HepG2 (cell line): ENCODE measurements around the gene PROC. TPM values are rescaled to one million over a fixed set of nuclear protein-coding genes. Genes with fewer than 3 reads are reported as not detected.

ENCODE experiments used
- AGO2 ChIP-seq: fragments of 200-400 bp; formaldehyde crosslinking; optimal IDR thresholded peaks from 2 replicates; pipeline ENCODE3; 2017; ENCODE audit warnings: mild to moderate bottlenecking, low read depth, low read length, moderate library complexity
- BORCS8-MEF2B ChIP-seq: sonication (generic); formaldehyde crosslinking; IDR thresholded peaks from 2 replicates; pipeline ENCODE4 v1.8.0; 2022; ENCODE audit warnings: mild to moderate bottlenecking, missing genetic modification reagents
- EEA1 ChIP-seq: sonication (generic); formaldehyde crosslinking; IDR thresholded peaks from 2 replicates; pipeline ENCODE4 v1.5.1; 2020; ENCODE audit warnings: mild to moderate bottlenecking, missing genetic modification reagents, borderline replicate concordance
- ELF1 ChIP-seq: sonication (generic); formaldehyde crosslinking; IDR thresholded peaks from 2 replicates; pipeline ENCODE4 v1.4.0; 2020; ENCODE audit warnings: missing genetic modification reagents
- HIVEP1 ChIP-seq: sonication (generic); formaldehyde crosslinking; IDR thresholded peaks from 2 replicates; pipeline ENCODE4 v1.4.0; 2020; ENCODE audit warnings: mild to moderate bottlenecking, missing genetic modification reagents
- KAT7 ChIP-seq: IDR thresholded peaks from 2 replicates; pipeline ENCODE4 v1.6.1; 2018; ENCODE audit warnings: borderline replicate concordance, missing compliant biosample characterization
- PAX8 ChIP-seq: sonication (generic); formaldehyde crosslinking; IDR thresholded peaks from 2 replicates; pipeline ENCODE4 v1.8.0; 2022; ENCODE audit warnings: mild to moderate bottlenecking, missing genetic modification reagents, borderline replicate concordance
- PHF8 ChIP-seq: sonication (generic); formaldehyde crosslinking; IDR thresholded peaks from 2 replicates; pipeline ENCODE4 v1.5.0; 2020; ENCODE audit warnings: missing genetic modification reagents
- POLR2A ChIP-seq, 2 experiments: IDR thresholded peaks; 2 replicates each; pipeline ENCODE4 v1.6.1; 2011; ENCODE audit warnings: low read depth in 2 of 2, low read length in 2 of 2, mild to moderate bottlenecking in 1 of 2, moderate library complexity in 1 of 2; ENCODE audit not compliant: insufficient read depth in 1 of 2
- POLR2AphosphoS5 ChIP-seq: IDR thresholded peaks from 2 replicates; pipeline ENCODE4 v1.6.1; 2012; ENCODE audit warnings: low read depth, low read length
- RBAK ChIP-seq: sonication (generic); formaldehyde crosslinking; IDR thresholded peaks from 2 replicates; pipeline ENCODE4 v1.5.1; 2020; ENCODE audit warnings: mild to moderate bottlenecking, missing genetic modification reagents
- REPIN1 ChIP-seq: sonication (generic); formaldehyde crosslinking; IDR thresholded peaks from 2 replicates; pipeline ENCODE4 v1.8.0; 2022; ENCODE audit warnings: missing genetic modification reagents, low read depth, mild to moderate bottlenecking, borderline replicate concordance
- SMYD3 ChIP-seq: sonication (generic); formaldehyde crosslinking; IDR thresholded peaks from 2 replicates; pipeline ENCODE4 v1.8.1; 2023; ENCODE audit warnings: mild to moderate bottlenecking, missing genetic modification reagents
- TFDP2 ChIP-seq: sonication (generic); formaldehyde crosslinking; IDR thresholded peaks from 2 replicates; pipeline ENCODE4 v1.4.0; 2020; ENCODE audit warnings: missing genetic modification reagents
- UBTF ChIP-seq: sonication (generic); formaldehyde crosslinking; IDR thresholded peaks from 2 replicates; pipeline ENCODE4 v1.4.0; 2020; ENCODE audit warnings: mild to moderate bottlenecking, missing genetic modification reagents
- ZBTB37 ChIP-seq: sonication (generic); formaldehyde crosslinking; IDR thresholded peaks from 2 replicates; pipeline ENCODE4 v1.4.0; 2020; ENCODE audit warnings: mild to moderate bottlenecking, missing genetic modification reagents
- ZIK1 ChIP-seq: sonication (generic); formaldehyde crosslinking; IDR thresholded peaks from 2 replicates; pipeline ENCODE4 v1.5.0; 2020; ENCODE audit warnings: mild to moderate bottlenecking, low read depth, missing genetic modification reagents, borderline replicate concordance
- ZNF605 ChIP-seq: sonication (generic); formaldehyde crosslinking; IDR thresholded peaks from 2 replicates; pipeline ENCODE4 v1.8.0; 2022; ENCODE audit warnings: mild to moderate bottlenecking, missing genetic modification reagents
- ZNF7 ChIP-seq: IDR thresholded peaks from 2 replicates; pipeline ENCODE4 v1.6.1; 2016; ENCODE audit warnings: missing biosample characterization, missing genetic modification reagents
- ZNF709 ChIP-seq: sonication (generic); formaldehyde crosslinking; IDR thresholded peaks from 2 replicates; pipeline ENCODE4 v1.5.0; 2020; ENCODE audit warnings: mild to moderate bottlenecking, missing genetic modification reagents
- polyA plus RNA-seq, 8 experiments: library from polyadenylated mRNA; depleted of rRNA in 3 of 8; stranded (reverse) in 7 of 8; unstranded in 1 of 8; fragments of >200 nt; fragmentation: Illumina TruSeq in 4 of 8; extraction: Trizol in 4 of 8; gene quantifications; 2 replicates each; pipeline versions ENCODE4 v1.2.1 to v1.2.3, GENCODE V29; 2011 to 2016; ENCODE audit warnings: low read depth in 4 of 8, missing spikeins in 1 of 8, mixed read lengths in 1 of 8; ENCODE audit not compliant: insufficient read depth in 1 of 8
- total RNA-seq, 5 experiments: library from RNA; depleted of rRNA; stranded (reverse); fragments of >200 nt; fragmentation: Illumina TruSeq; extraction: Trizol; gene quantifications; 2 replicates each; pipeline ENCODE4 v1.2.3, GENCODE V29; 2016; ENCODE audit warnings: low read depth in 1 of 5
- TF ChIP-seq, protein P1 (sequence below): sonication (generic); formaldehyde crosslinking; conservative IDR thresholded peaks from 2 replicates; pipeline ENCODE4 v1.8.1; 2023; ENCODE audit warnings: missing genetic modification reagents
- TF ChIP-seq, protein P2 (sequence below): sonication (generic); formaldehyde crosslinking; IDR thresholded peaks from 2 replicates; pipeline ENCODE4 v1.5.1; 2020; ENCODE audit warnings: mild to moderate bottlenecking, missing genetic modification reagents, borderline replicate concordance

PROC gene
- total and polyA plus RNA-seq, 2 of the 13 experiments (the other 11 are each of a cell fraction or from before 2014, with no cell fraction given), result 134 to 185 TPM

DNA sequence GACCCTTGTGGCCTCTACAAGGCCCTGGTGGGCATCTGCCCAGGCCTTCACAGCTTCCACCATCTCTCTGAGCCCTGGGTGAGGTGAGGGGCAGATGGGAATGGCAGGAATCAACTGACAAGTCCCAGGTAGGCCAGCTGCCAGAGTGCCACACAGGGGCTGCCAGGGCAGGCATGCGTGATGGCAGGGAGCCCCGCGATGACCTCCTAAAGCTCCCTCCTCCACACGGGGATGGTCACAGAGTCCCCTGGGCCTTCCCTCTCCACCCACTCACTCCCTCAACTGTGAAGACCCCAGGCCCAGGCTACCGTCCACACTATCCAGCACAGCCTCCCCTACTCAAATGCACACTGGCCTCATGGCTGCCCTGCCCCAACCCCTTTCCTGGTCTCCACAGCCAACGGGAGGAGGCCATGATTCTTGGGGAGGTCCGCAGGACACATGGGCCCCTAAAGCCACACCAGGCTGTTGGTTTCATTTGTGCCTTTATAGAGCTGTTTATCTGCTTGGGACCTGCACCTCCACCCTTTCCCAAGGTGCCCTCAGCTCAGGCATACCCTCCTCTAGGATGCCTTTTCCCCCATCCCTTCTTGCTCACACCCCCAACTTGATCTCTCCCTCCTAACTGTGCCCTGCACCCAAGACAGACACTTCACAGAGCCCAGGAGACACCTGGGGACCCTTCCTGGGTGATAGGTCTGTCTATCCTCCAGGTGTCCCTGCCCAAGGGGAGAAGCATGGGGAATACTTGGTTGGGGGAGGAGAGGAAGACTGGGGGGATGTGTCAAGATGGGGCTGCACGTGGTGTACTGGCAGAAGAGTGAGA lies 2.0 kb downstream of the PROC start (continued):
- TF ChIP-seq TFDP2, result no peak
- peak; percentile 65 for TF ChIP-seq AGO2
- TF ChIP-seq ZNF605 (CRISPR knock-in tag), result peak; percentile 48; the same call in 1 of the 2 replicates
- TF ChIP-seq RBAK (CRISPR knock-in tag), result peak; percentile 42; the same call in 1 of the 2 replicates
- TF ChIP-seq, protein P1, sequence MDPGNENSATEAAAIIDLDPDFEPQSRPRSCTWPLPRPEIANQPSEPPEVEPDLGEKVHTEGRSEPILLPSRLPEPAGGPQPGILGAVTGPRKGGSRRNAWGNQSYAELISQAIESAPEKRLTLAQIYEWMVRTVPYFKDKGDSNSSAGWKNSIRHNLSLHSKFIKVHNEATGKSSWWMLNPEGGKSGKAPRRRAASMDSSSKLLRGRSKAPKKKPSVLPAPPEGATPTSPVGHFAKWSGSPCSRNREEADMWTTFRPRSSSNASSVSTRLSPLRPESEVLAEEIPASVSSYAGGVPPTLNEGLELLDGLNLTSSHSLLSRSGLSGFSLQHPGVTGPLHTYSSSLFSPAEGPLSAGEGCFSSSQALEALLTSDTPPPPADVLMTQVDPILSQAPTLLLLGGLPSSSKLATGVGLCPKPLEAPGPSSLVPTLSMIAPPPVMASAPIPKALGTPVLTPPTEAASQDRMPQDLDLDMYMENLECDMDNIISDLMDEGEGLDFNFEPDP (CRISPR knock-in tag), result no peak
- no peak for TF ChIP-seq ELF1 (CRISPR knock-in tag)
- no peak for TF ChIP-seq ZBTB37 (CRISPR knock-in tag)
- TF ChIP-seq, protein P2, sequence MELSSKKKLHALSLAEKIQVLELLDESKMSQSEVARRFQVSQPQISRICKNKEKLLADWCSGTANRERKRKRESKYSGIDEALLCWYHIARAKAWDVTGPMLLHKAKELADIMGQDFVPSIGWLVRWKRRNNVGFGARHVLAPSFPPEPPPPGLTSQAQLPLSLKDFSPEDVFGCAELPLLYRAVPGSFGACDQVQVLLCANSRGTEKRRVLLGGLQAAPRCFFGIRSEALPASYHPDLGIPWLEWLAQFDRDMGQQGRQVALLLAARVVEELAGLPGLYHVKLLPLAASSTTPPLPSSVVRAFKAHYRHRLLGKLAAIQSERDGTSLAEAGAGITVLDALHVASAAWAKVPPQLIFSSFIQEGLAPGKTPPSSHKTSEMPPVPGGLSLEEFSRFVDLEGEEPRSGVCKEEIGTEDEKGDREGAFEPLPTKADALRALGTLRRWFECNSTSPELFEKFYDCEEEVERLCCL (CRISPR knock-in tag), result no peak
- TF ChIP-seq POLR2A (IDR thresholded peaks at IDR 0.05; ENCODE audit: insufficient read depth in 1 of 2, low read depth in 2 of 2, low read length in 2 of 2), result no peak
- no peak for TF ChIP-seq REPIN1 (CRISPR knock-in tag)
- no peak for TF ChIP-seq SMYD3 (CRISPR knock-in tag)
- TF ChIP-seq POLR2AphosphoS5, result 0 out of 2 replicates have a peak, but pooled peaks have one; percentile 4
- no peak for TF ChIP-seq UBTF (CRISPR knock-in tag)
- TF ChIP-seq ZNF709 (CRISPR knock-in tag), result 0 out of 2 replicates have a peak, but pooled peaks have one; percentile 23
- peak; percentile 19; the same call in 1 of the 2 replicates for TF ChIP-seq PHF8
- TF ChIP-seq EEA1, result 0 out of 2 replicates have a peak, but pooled peaks have one; percentile 32
- TF ChIP-seq BORCS8-MEF2B, result no peak
- no peak for TF ChIP-seq ZNF7
- TF ChIP-seq ZIK1, result no peak
- TF ChIP-seq KAT7 (CRISPR knock-in tag), result no peak
- TF ChIP-seq PAX8 (CRISPR knock-in tag), result no peak
- no peak for TF ChIP-seq HIVEP1 (CRISPR knock-in tag)
